DOHH2 (cell line): ENCODE results near the gene CXCL10.
"Not testable (repeated sequence)": the region's sequence is repeated elsewhere in the genome, so short reads cannot be mapped to it uniquely, and the experiment has no call there.

Experiments used
- H3F3A ChIP-seq: fragments of 200-600 bp; sonication (generic), shearing (Covaris generic); 2 replicates; pipeline ENCODE4 v1.6.0; 2016; ENCODE audit warnings: antibody characterized with exemption, mild to moderate bottlenecking; ENCODE audit not compliant: control insufficient read depth, insufficient read depth
- H3K27ac ChIP-seq: fragments of 200-600 bp; sonication (generic); 2 replicates; pipeline ENCODE4 v1.5.1; 2014; ENCODE audit warnings: low read depth, mild to moderate bottlenecking, low read length, moderate library complexity
- H3K27me3 ChIP-seq: fragments of 200-600 bp; sonication (generic); 2 replicates; pipeline ENCODE4 v1.6.1; 2014; ENCODE audit warnings: mild to moderate bottlenecking, low read length, mixed read lengths; ENCODE audit not compliant: control insufficient read depth
- H3K36me3 ChIP-seq: fragments of 200-600 bp; sonication (generic); 2 replicates; pipeline ENCODE4 v1.6.1; 2014; ENCODE audit warnings: mild to moderate bottlenecking, low read length, moderate library complexity, mixed read lengths; ENCODE audit not compliant: control insufficient read depth
- H3K4me1 ChIP-seq: fragments of 200-600 bp; sonication (generic); 2 replicates; pipeline ENCODE4 v1.6.1; 2014; ENCODE audit warnings: mild to moderate bottlenecking, low read length, mixed read lengths; ENCODE audit not compliant: control insufficient read depth
- H3K4me2 ChIP-seq: fragments of 200-600 bp; sonication (generic); 2 replicates; pipeline ENCODE4 v1.6.0; 2014; ENCODE audit warnings: mild to moderate bottlenecking, low read length, moderate library complexity
- H3K4me3 ChIP-seq: fragments of 200-600 bp; sonication (generic); 2 replicates; pipeline ENCODE4 v1.5.1; 2014; ENCODE audit warnings: mild to moderate bottlenecking, low read length, mixed read lengths
- H3K79me2 ChIP-seq: fragments of 200-600 bp; sonication (generic); 2 replicates; pipeline ENCODE4 v1.6.1; 2014; ENCODE audit warnings: mild to moderate bottlenecking, low read length, mixed read lengths; ENCODE audit not compliant: control insufficient read depth
- H3K9me2 ChIP-seq: fragments of 200-600 bp; sonication (generic); replicated peaks from 2 replicates; pipeline ENCODE4 v1.6.1; 2014; ENCODE audit warnings: mild to moderate bottlenecking, low read length, mixed read lengths; ENCODE audit not compliant: control insufficient read depth
- H3K9me3 ChIP-seq: fragments of 200-600 bp; sonication (generic); 2 replicates; pipeline ENCODE4 v1.6.1; 2014; ENCODE audit warnings: antibody characterized with exemption, low read length, mixed read lengths; ENCODE audit not compliant: control insufficient read depth, insufficient read depth
- H4K20me1 ChIP-seq: fragments of 200-600 bp; sonication (generic); 2 replicates; pipeline ENCODE4 v1.6.0; 2014; ENCODE audit warnings: low read depth, mild to moderate bottlenecking, antibody characterized with exemption, low read length, moderate library complexity; ENCODE audit not compliant: control insufficient read depth, insufficient read depth
- CTCF ChIP-seq: fragments of 200-600 bp; sonication (generic); IDR thresholded peaks from one replicate; pipeline ENCODE4 v1.5.1; 2014; ENCODE audit warnings: antibody characterized with exemption, mild to moderate bottlenecking, low read depth, low read length; ENCODE audit not compliant: poor library complexity, severe bottlenecking
- EZH2phosphoT487 ChIP-seq: fragments of 200-600 bp; sonication (generic); IDR thresholded peaks from 2 replicates; pipeline ENCODE4 v1.6.1; 2017; ENCODE audit warnings: borderline replicate concordance, mild to moderate bottlenecking, antibody characterized with exemption, low read length, moderate library complexity, mixed read lengths

The CXCL10 gene

GRCh38 chr4:76000279-76000678 lies 23.0 kb downstream of the CXCL10 start:
- H3K79me2 ChIP-seq, result no peaks in the 10 kb centered on the region
- no peaks in the 10 kb centered on the region for H3K9me3 ChIP-seq
- no peaks in the 10 kb centered on the region for H4K20me1 ChIP-seq
- H3K4me1 ChIP-seq, result no peaks in the 10 kb centered on the region
- no peak overlapping the region for H3K27ac ChIP-seq
- H3K4me2 ChIP-seq, result no peak overlapping the region
- no peaks in the 10 kb centered on the region for H3F3A ChIP-seq
- H3K27me3 ChIP-seq, result peaks cover 18% of the 10 kb centered on the region
- TF ChIP-seq CTCF (no peak), EZH2phosphoT487 (no peak)
- H3K4me3 ChIP-seq, result no peak overlapping the region
- H3K36me3 ChIP-seq, result no peaks in the 10 kb centered on the region
- H3K9me2 ChIP-seq, result no peaks in the 10 kb centered on the region

- H3K9me2 ChIP-seq, H3K4me1 ChIP-seq, H3K4me3 ChIP-seq, H3K9me3 ChIP-seq, H3K27ac ChIP-seq, H3K36me3 ChIP-seq, H3K4me2 ChIP-seq, H3F3A ChIP-seq, H4K20me1 ChIP-seq, H3K79me2 ChIP-seq: not testable (repeated sequence)
- H3K27me3 ChIP-seq, result peaks cover 15% of the 10 kb centered on the region
Observed at GRCh38 chr4:75998525-75999147, 24.7 kb downstream of the CXCL10 start.

GRCh38 chr4:75997946-75998345 lies 25.4 kb downstream of the CXCL10 start:
- H3K79me2 ChIP-seq, result no peaks in the 10 kb centered on the region
- H3K9me2 ChIP-seq, result no peaks in the 10 kb centered on the region
- no peak for TF ChIP-seq CTCF
- TF ChIP-seq EZH2phosphoT487, result no peak
- H3K4me1 ChIP-seq, result no peaks in the 10 kb centered on the region
- H3K4me3 ChIP-seq, result no peak overlapping the region
- H3K4me2 ChIP-seq, result no peak overlapping the region
- peaks cover 12% of the 10 kb centered on the region for H3K27me3 ChIP-seq
- H4K20me1 ChIP-seq, result no peaks in the 10 kb centered on the region
- no peaks in the 10 kb centered on the region for H3F3A ChIP-seq
- H3K27ac ChIP-seq, result no peak overlapping the region
- H3K9me3 ChIP-seq, result no peaks in the 10 kb centered on the region
- no peaks in the 10 kb centered on the region for H3K36me3 ChIP-seq

GRCh38 chr4:75997081-75997480 lies 26.2 kb downstream of the CXCL10 start:
- no peaks in the 10 kb centered on the region for H3K79me2 ChIP-seq
- H3K27me3 ChIP-seq, result peaks cover 6% of the 10 kb centered on the region
- H3K9me2 ChIP-seq, result no peaks in the 10 kb centered on the region
- no peak overlapping the region for H3K4me3 ChIP-seq
- TF ChIP-seq CTCF (no peak), EZH2phosphoT487 (no peak)
- H3K27ac ChIP-seq, result no peak overlapping the region
- H3K9me3 ChIP-seq, result no peaks in the 10 kb centered on the region
- H3F3A ChIP-seq, result no peaks in the 10 kb centered on the region
- H4K20me1 ChIP-seq, result no peaks in the 10 kb centered on the region
- H3K36me3 ChIP-seq, result no peaks in the 10 kb centered on the region
- H3K4me2 ChIP-seq, result no peak overlapping the region
- H3K4me1 ChIP-seq, result no peaks in the 10 kb centered on the region
